ENCODE results near the gene FBP2.
"Not testable (repeated sequence)": the region's sequence is repeated elsewhere in the genome, so short reads cannot be mapped to it uniquely, and the experiment has no call there.

FBP2 gene

DNA sequence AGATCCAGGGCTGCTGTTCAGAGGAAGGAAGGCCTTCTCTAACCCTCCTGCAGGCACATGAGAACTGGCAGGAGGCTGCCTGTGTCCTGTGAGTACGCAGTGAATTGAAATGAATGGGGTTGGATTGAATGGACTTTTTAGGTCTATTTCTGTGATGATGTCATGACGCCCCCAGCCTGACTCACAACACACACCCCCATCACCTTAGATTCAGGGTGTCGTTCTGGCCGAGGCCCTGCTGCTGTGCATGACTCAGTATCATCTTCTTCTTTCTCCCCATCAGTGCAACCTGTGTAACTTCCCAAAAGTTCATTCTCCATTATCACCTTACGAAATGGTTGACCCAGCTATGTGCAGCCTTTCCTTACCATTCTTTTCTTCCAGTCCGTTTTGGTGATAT is 33.4 kb downstream of the FBP2 start:
- DNase-seq: no peak

DNA sequence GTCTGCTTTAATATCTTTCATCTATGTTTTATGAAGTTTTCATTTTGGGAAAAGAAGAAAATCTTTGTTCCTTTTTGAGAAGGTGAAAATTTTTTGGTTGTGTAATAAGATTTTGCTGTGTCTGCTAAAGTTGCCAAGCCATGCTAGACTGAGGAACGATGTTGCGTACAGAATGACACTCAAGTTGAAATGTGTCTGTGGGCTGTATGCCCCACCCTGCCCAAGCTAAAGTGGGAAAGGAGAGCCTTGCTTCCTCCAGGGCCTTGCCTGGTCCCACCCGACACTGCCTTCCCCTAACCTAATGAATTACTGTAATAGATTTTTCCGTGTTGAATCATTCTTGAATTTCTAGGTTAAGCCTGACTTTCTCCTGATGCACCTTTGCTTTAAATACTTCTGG is 36.2 kb downstream of the FBP2 start:
- DNase-seq: no peak

DNA sequence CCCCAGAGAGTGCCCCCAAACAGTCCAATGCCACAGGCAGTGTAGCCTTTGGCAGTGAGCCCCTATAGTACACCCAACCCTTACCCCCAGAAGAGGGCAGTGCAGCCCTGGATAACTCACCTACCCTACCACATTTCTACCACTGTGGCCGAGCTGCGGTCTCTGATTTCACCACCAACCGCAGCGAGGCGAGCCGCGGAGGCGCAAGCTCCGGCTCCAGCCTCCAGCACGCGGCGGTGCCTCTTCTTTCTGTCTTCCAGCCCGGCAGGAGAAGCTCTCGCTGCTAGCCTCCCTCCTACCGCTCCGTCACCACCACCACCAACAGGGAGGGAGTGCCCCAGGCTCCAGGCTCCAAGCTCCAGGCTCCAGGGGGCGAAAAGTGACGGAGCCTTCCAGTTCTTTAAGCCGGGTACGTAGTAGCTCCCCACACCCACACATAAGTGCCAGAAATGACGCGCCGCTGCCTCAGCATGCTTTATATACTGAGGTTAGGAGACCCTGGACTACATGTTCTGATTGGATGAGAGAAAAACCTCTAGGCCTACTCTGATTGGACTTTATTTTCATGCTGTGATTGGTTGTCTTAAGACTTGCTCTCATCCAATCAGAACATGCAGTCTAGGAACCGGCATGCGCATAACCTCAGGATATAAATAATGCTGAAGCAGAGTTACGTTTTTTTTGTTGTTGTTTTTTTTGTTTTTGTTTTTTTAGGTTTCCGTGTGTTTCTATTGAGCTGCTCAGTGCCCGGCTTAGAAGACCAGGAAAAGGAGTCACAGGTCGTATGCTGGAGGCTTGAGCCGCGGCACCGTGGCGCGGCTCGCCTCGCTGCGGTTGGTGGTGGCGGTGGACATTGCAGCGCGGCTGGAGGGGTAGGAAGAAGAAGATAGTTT is 38.9 kb downstream of the FBP2 start, which contains the start of gene PCAT7:
Gene PCAT7 (plus strand): TSS at position 645 of the 893 bp plus-strand sequence.
- DNase-seq: no peak

DNA sequence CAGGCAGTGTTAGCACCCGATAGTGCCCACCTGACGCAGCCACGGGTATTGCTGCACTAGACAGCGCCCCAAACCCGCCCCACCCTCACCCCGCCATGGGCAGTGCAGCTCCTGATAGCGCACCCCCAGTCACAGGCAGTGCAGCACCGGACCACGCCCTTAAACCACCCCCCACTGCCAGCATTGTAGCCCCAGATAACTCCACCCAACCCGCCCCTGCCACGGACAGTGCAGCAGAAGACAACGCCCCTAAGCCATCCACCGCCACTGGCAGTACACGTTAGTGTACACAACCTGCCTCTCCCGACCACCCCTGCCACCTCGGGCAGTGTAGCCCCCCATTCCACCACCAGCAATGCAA is 39.6 kb downstream of the FBP2 start:
- no peak for DNase-seq

DNA sequence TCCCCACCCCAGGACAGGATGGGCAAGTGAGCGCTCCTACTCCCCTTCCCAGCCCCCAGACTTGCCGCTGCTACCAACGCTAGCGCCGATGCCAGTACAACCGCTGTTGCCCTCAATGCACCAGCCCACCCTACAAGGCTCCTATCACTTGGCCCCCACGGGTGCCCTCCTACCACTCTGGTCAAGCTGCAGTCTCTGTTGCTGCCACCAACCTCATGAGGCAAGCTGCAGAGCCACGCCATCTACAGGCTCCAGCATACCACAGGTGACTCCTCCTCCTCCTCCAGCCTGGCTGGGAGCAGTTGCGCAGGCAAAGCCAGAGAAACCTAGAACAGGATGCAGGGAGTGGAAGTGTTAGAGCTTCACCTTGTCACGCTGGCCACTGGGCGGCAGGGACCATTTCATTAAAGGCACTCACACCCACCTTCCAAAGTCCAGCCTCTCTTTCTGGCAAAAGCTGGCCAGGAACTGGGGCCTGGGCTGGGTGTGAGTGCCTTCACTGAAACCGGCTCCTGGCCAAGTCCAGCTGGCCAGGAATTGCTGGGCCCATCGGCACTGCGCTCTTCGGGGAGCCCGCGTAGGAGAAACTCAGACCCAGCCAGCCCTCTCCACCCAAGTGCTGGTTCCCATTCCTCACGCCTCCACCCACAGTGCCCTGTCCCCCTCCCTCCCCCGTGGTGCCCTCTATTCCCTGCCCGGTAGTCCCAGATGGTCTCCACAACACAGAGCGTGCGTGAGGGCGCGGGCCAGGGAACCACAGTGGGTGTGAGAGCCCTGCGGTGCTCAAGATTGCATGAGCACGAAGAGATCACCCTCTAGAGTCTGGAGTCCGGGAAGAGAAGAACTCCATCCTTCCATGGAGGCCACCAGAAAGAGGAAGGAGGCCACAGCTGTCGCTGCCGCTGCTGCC is 40.3 kb downstream of the FBP2 start:
- DNase-seq: no peak

DNA sequence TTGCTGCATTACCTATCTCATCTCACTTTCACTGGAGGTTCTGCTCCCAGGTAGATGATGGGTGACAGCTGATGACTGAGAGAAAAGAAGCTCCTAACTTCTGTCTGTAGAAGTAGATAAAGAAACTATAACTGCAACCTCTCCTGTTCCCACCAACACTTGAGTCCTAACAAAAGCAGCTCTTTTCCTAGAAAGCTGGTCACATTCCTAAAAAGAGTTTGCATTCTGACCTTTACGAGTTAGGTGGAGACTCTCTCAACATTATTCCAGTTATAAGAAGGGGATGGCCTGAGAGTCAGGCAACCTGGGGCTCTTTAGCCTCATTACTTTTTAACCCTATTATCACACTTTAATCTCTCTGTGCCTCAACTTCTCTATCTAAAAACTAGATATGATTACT is 47.7 kb downstream of the FBP2 start:
- no peak for DNase-seq

GRCh38 chr9:94544335-94544734 is 49.3 kb downstream of the FBP2 start:
- DNase-seq: not testable (repeated sequence)

DNA sequence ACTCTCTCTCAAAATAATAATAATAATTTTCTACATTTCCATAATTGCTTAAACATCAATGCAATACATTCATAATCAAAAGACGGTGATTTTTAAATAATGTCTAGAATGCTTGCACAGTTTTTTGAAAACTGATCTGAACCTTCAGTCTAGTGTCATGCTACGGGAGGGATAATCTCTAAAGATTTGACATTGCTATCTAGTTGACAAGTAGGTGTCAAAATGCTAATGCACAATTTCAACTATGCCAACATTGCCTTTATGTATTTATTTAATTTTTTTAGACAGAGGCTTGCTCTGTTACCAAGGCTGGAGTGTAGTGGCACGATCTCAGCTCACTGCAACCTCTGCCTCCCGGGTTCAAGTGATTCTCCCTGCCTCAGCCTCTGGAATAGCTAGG is 54.7 kb downstream of the FBP2 start:
- DNase-seq: no peak

DNA sequence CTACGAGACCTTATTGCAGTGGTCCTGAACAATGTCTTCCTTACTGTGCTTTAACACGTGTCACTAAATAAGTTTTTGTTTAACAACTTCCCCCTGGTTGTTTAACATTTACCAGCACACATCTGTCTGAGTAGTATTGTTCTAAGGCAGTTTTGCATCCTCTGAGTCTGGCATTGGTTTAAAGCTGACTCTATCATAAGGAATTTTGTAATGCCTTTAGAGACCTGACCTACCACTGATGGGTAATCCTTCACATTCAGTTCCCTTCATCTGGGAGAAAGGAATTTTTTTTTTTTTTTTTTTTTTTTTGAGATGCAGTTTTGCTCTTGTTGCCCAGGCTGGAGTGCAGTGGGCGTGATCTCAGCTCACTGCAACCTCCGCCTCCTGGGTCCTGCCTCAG is 58.7 kb downstream of the FBP2 start:
- no peak for DNase-seq

DNA sequence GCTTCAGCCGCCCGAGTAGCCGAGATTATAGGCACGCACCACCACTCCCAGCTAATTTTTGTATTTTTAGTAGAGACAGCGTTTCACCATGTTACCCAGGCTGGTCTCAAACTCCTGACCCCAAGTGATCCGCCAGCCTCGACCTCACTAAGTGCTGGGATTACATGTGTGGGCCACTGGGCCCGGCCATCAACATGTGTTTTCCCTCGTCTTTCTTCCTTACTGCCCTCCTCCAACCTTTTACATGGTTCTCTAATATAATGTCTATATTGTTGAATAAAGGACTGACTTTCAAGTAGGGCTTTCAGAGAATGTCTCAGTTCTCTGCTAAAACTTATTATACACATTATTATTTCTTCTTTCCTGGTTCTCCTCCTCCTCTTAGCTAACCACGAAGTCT is 60.0 kb downstream of the FBP2 start:
- DNase-seq: no peak

DNA sequence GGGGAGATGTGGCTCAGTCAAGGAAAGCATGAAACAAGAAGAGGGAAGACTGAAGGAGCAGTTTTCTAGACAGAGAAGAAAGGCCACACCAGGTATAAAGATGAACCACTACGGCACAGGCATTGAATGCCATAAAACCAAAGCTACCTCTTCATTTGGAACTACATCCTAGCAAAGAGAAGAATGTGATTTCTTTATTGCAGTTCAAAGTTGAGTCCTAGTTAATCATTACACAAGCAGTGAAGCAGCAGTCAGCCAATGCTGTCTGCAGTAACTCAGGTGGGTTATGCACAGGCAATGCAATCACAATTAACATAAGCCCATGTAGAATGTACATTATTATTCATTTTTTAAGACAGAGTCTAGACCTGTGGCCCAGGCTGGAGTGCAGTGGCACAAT is 60.5 kb downstream of the FBP2 start:
- no peak for DNase-seq

- DNase-seq: no peak
Measured at GRCh38 chr9:94528886-94529285, 64.7 kb downstream of the FBP2 start.

DNA sequence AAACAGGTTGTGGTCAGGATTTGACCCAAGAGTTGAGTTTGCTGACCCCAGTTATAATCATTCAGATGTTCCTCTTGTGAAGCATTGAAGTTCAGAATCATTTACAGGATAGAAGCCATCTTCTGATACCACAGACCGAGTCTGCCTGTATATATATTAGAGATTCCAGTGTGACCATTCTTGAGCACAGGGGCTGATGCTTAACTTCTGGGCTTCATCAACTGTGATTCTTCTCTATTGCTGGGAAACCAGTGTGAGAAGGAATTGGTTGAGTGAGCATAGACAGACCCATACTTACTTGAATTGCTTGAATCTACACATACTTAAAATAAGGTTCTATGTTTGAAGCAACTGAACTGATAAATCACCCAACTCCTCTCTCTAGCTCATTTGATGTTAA is 66.7 kb downstream of the FBP2 start:
- DNase-seq: no peak

GRCh38 chr9:94526271-94526670 is 67.4 kb downstream of the FBP2 start:
- no peak for DNase-seq

DNA sequence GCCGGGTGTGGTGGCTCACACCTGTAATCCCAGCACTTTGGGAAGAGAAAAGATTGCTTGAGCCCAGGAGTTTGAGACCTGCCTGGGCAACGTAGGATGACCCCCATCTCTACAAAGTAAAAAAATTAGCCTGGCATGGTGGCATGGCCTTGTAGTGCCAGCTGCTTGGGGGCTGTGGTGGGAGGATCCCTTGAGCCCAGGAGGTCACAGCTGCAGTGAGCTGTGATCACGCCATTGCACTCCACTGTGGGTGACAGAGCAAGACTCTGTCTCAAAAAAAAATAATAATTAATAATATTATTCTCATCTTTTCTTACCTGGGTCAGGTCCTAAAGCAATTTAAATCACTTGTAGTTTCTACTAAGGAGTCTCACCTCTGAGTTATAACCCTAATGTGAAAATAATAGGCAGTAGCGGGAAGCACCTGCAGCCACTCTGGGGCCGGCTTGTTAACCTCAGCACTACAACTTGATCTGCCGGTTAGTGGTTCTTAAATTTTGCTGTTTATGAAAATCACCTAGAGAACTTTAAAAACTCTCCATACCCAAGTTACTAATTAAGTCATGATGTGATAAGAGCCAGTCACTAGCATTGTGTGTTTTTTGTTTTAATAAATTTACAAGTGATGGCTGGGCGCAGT is 68.1 kb downstream of the FBP2 start:
- no peak for DNase-seq

GRCh38 chr9:94517254-94517653 is 76.4 kb downstream of the FBP2 start:
- DNase-seq: no peak

- DNase-seq: no peak
Measured at GRCh38 chr9:94514722-94515121, 78.9 kb downstream of the FBP2 start.

DNA sequence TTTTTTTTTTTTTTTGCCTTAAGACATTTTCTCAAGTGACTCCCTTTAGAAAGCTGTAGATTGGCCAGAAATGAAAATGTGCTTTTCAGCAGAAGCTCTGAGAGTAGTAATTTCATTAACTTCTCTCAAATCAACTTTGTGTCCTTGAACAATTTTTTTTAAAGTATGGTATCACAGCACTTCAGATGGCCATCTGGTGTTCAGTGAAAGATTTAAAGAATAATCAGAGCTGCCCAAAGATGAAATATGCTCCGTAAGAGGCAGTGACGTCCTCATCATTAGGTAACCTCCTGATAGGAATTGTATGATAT is 81.7 kb downstream of the FBP2 start:
- DNase-seq: no peak

DNA sequence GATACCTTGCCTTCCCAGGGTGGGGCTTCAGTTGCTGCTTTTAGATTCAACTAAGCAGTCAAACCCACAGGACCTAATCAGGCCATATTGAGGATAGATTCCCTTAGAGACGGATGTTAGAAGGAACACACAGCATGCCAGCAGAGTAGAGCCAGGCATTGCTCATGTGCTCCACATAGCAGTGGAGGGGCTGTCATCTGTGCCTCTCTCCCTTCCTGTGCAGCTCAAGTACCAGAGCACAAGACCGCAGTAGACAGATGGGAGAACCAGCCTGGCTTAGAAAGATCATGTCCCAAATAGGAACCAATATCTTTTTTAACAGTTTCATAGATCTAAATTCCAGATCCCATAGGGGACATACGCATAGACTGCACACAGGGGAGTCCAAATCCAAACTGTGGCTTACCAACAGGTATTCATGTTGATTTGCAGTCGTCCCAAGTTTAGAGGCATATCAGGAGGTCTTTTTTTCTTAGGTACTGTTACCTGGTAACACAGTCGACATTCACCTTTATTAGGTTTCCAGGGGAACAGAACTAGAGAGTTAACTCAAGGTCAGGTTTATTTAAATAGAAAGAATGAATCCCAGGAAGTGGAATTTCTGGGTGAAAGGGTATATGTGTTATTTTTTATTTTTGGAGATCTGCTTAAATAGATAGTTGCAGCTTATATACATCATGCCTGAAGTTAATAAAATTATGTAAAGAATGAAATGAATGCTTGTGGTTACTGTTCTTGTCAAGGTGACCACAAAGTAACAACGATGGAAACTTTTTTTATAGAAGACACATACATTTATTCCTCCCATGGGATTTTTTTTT is 82.3 kb downstream of the FBP2 start:
- DNase-seq: no peak

Measured in effector CD4-positive, alpha-beta T cell (primary cell).